ENCODE data around the gene PPM1F.

The PPM1F gene

GRCh38 chr22:21952586-21953571 is at the start of gene PPM1F:
PPM1F (minus strand) TSS chr22:21952848; CDS start chr22:21946048, 6,800 bp downstream.
- peak; percentile 75 to 87 (median 84) for DNase-seq (ENCODE audit: low read depth in 4 of 4, low spot score in 1 of 4)

- DNase-seq (ENCODE audit: low read depth in 4 of 4, low spot score in 1 of 4): no peak
These were observed 49.2 kb upstream of the PPM1F start for GRCh38 chr22:22001664-22002525.

- DNase-seq (ENCODE audit: low read depth in 4 of 4, low spot score in 1 of 4): no peak
These were observed 46.1 kb upstream of the PPM1F start for GRCh38 chr22:21998595-21999247.

- no peak for DNase-seq (ENCODE audit: low read depth in 4 of 4, low spot score in 1 of 4)
These were observed 43.6 kb upstream of the PPM1F start for GRCh38 chr22:21996175-21996720.

GRCh38 chr22:21995660-21996059 is 43.0 kb upstream of the PPM1F start:
- no peak for DNase-seq (ENCODE audit: low read depth in 4 of 4, low spot score in 1 of 4)

GRCh38 chr22:21994881-21995444 is 42.3 kb upstream of the PPM1F start:
- DNase-seq (ENCODE audit: low read depth in 4 of 4, low spot score in 1 of 4): no peak

- DNase-seq (ENCODE audit: low read depth in 4 of 4, low spot score in 1 of 4): no peak
These were observed 40.1 kb upstream of the PPM1F start for GRCh38 chr22:21992593-21993237.

- DNase-seq (ENCODE audit: low read depth in 4 of 4, low spot score in 1 of 4): no peak
These were observed 39.1 kb upstream of the PPM1F start for GRCh38 chr22:21991774-21992173.

GRCh38 chr22:21991304-21991596 is 38.6 kb upstream of the PPM1F start:
- DNase-seq (ENCODE audit: low read depth in 4 of 4, low spot score in 1 of 4): no peak

- DNase-seq (ENCODE audit: low read depth in 4 of 4, low spot score in 1 of 4): no peak
These were observed 38.0 kb upstream of the PPM1F start for GRCh38 chr22:21990445-21991303.

GRCh38 chr22:21989049-21989448 is 36.4 kb upstream of the PPM1F start:
- no peak for DNase-seq (ENCODE audit: low read depth in 4 of 4, low spot score in 1 of 4)

- DNase-seq (ENCODE audit: low read depth in 4 of 4, low spot score in 1 of 4): no peak
These were observed 32.6 kb upstream of the PPM1F start for GRCh38 chr22:21985214-21985613.

- DNase-seq (ENCODE audit: low read depth in 4 of 4, low spot score in 1 of 4): no peak
These were observed 32.1 kb upstream of the PPM1F start for GRCh38 chr22:21984793-21985192.

GRCh38 chr22:21982338-21982965 is 29.8 kb upstream of the PPM1F start, which contains the start of gene TOP3B:
TOP3B (minus strand) TSS chr22:21982787; CDS start chr22:21975709, 7,078 bp downstream.
- DNase-seq (ENCODE audit: low read depth in 4 of 4, low spot score in 1 of 4): peak; percentile 66 to 79 (median 74)

GRCh38 chr22:21981874-21982273 is 29.2 kb upstream of the PPM1F start:
- no peak for DNase-seq (ENCODE audit: low read depth in 4 of 4, low spot score in 1 of 4)

GRCh38 chr22:21980547-21980946 is 27.9 kb upstream of the PPM1F start:
- no peak for DNase-seq (ENCODE audit: low read depth in 4 of 4, low spot score in 1 of 4)

- no peak for DNase-seq (ENCODE audit: low read depth in 4 of 4, low spot score in 1 of 4)
These were observed 26.1 kb upstream of the PPM1F start for GRCh38 chr22:21978564-21979386.

- DNase-seq (ENCODE audit: low read depth in 4 of 4, low spot score in 1 of 4): no peak
These were observed 25.2 kb upstream of the PPM1F start for GRCh38 chr22:21977814-21978213.

All from stimulated activated CD4-positive, alpha-beta T cell treated with anti-CD3 and anti-CD28 coated beads, Interleukin-1b, Interleukin-23, amount 100 ng/mL, for 24 hours (primary cell).